ENCODE data around the gene FRAT2. TPM values are rescaled to one million over a fixed set of nuclear protein-coding genes. Genes with fewer than 3 reads are reported as not detected.
A peak's percentile ranks its signal among the peaks of the same experiment; 100 is the strongest.

Gene FRAT2
- total RNA-seq, 1 experiment from 2014 or later, result 16.7 TPM

GRCh38 chr10:97336446-97336845, 1.9 kb upstream of the FRAT2 start:
- Histone ChIP-seq H3K4me1 (ENCODE audit: control insufficient read depth, insufficient read depth, low read length) (peaks cover 30% of the 10 kb centered on the region), H3K9me3 (ENCODE audit: control insufficient read depth, insufficient read depth, low read depth, low read length) (no peaks in the 10 kb centered on the region), H3K27me3 (ENCODE audit: control insufficient read depth, insufficient read depth, low read length) (no peaks in the 10 kb centered on the region), H3K36me3 (ENCODE audit: control insufficient read depth, insufficient read depth, low read length) (no peaks in the 10 kb centered on the region), H3K4me3 (ENCODE audit: low read depth in 2 of 2, low read length in 2 of 2) (no peak overlapping the region), H3K27ac (ENCODE audit: low read length) (peak overlapping the region; percentile 63)
- TSS peak; percentile 78 for BruUV-seq (replicated peaks)
- in situ Hi-C loops (cut with HindIII; ENCODE audit: low pct_unique_long_range_greater_than_20kb, low sequenced_read_pairs), result no loop called here
- POLR2A ChIA-PET, result no interaction called here
- ATAC-seq (no peak), DNase-seq (ENCODE audit: low read depth, low spot score) (no peak)
- CTCF ChIA-PET, result no interaction called here
- TF ChIP-seq TCF7L2 (IDR thresholded peaks at IDR 0.05; ENCODE audit: low read depth, low read length) (no peak), SIN3A (IDR thresholded peaks at IDR 0.05; ENCODE audit: borderline replicate concordance, insufficient read depth, low read depth, low read length) (no peak), POLR2AphosphoS5 (IDR thresholded peaks at IDR 0.05; ENCODE audit: low read depth, low read length) (no peak), CTCF (IDR thresholded peaks at IDR 0.05) (no peak), REST (IDR thresholded peaks at IDR 0.05; ENCODE audit: insufficient read depth in 1 of 2, low read depth in 2 of 2, low read length in 1 of 2) (no peak)
- intact Hi-C loops (cut with micrococcal nuclease; ENCODE audit: unreplicated experiment), result no loop called here

GRCh38 chr10:97336006-97336405, 1.5 kb upstream of the FRAT2 start:
- CTCF ChIA-PET, result no interaction called here
- H3K36me3 ChIP-seq (ENCODE audit: control insufficient read depth, insufficient read depth, low read length), result no peaks in the 10 kb centered on the region
- no peak overlapping the region; the same call in 1 of the 2 replicates for H3K27ac ChIP-seq (ENCODE audit: low read length)
- BruUV-seq (replicated peaks), result no TSS peak
- POLR2A ChIA-PET, result no interaction called here
- TF ChIP-seq TCF7L2 (IDR thresholded peaks at IDR 0.05; ENCODE audit: low read depth, low read length) (no peak), REST (IDR thresholded peaks at IDR 0.05; ENCODE audit: insufficient read depth in 1 of 2, low read depth in 2 of 2, low read length in 1 of 2) (no peak), CTCF (IDR thresholded peaks at IDR 0.05) (no peak), SIN3A (IDR thresholded peaks at IDR 0.05; ENCODE audit: borderline replicate concordance, insufficient read depth, low read depth, low read length) (no peak), POLR2AphosphoS5 (IDR thresholded peaks at IDR 0.05; ENCODE audit: low read depth, low read length) (no peak)
- DNase-seq (ENCODE audit: low read depth, low spot score), result no peak
- no peak for ATAC-seq
- in situ Hi-C loops (cut with HindIII; ENCODE audit: low pct_unique_long_range_greater_than_20kb, low sequenced_read_pairs), result no loop called here
- no peaks in the 10 kb centered on the region for H3K9me3 ChIP-seq (ENCODE audit: control insufficient read depth, insufficient read depth, low read depth, low read length)
- H3K4me3 ChIP-seq (ENCODE audit: low read depth in 2 of 2, low read length in 2 of 2), result no peak overlapping the region
- peaks cover 34% of the 10 kb centered on the region for H3K4me1 ChIP-seq (ENCODE audit: control insufficient read depth, insufficient read depth, low read length)
- H3K27me3 ChIP-seq (ENCODE audit: control insufficient read depth, insufficient read depth, low read length), result no peaks in the 10 kb centered on the region
- intact Hi-C loops (cut with micrococcal nuclease; ENCODE audit: unreplicated experiment), result no loop called here
